Hematopoietic multipotent progenitor cell treated with erythropoietin and hydrocortisone succinate and interleukin-3 and kit ligand, for 15 days (in vitro differentiated cells): ENCODE data around the gene SLC22A17.
"Not testable (repeated sequence)": the region's sequence is repeated elsewhere in the genome, so short reads cannot be mapped to it uniquely, and the experiment has no call there.

ENCODE experiments used
- DNase-seq: peaks from one replicate; pipeline ENCODE4 v3.0.0-alpha.2; 2015; ENCODE audit warnings: low spot score

The SLC22A17 gene

GRCh38 chr14:23352506-23353432 lies at the start of gene SLC22A17:
SLC22A17 (minus strand) TSS chr14:23352887.
- DNase-seq: no peak

DNA sequence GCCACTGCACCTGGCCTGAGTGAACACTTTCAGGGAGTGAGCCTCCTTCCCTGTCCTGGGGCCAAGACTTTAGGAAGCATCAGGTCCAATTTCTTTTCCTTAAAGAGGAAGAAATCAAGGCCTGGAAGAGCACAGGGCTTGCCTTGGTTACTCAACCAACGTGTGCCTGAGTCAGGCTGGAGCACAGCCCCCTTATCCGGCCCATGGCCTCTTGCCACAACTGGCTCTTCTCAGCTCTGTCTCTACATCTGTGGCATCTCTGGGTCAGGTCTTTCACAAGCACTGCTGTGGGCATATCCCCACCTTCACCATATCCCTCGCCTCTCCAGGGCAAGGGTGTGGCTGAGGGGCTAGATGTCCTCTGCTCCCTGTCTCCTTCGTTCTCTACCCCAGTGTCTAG lies 48.6 kb upstream of the SLC22A17 start:
- DNase-seq: no peak

DNA sequence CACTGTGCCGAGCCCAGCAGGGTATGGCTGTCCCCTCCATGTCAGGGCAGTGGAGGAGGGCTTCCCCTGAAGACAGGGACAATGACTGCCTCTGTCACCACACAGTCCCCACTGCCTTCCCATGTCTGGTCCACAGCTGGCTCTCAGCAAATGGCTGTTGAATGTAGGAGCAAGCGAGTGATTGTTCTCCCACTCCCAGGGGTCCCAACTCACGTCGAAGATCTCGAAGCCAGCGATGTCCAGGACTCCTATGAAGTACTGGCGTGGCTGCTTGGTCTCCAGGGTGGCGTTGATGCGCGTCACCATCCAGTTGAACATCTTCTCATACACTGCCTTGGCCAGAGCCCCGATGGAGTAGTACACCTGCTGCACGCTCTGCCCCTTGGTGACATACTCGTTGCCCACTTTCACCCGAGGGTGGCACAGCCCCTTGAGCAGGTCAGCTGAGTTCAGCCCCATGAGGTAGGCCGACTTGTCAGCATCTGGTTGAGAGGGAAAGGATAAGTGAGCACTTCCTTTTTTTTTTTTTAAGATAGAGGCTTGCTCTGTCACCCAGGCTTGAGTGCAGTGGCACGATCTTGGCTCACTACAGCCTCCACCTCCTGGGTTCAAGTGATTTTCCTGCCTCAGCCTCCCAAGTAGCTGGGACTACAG lies 47.9 kb upstream of the SLC22A17 start:
- not testable (repeated sequence) for DNase-seq

- no peak for DNase-seq
These were observed 46.9 kb upstream of the SLC22A17 start for GRCh38 chr14:23399591-23399990.

DNA sequence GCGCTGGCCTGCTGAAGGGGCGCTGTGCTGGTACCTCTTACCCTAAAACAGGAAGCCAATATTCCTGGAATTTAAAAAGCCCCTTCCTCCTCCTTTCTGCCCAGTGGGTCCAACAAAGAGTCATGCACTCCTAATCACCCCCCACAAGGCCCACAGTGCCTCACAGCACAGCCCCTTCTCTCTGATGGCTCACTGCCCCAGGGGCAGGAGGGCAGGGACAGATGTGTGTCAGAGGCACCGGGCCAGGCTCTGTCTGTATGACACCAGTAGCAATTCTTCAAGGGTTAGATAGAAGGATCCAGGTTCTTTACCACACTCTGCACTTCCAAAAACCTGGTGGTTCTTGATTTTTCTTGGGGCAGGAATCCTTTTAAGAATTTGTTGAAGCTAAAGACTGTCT lies 46.4 kb upstream of the SLC22A17 start:
- DNase-seq: no peak

- no peak for DNase-seq
These were observed 45.7 kb upstream of the SLC22A17 start for GRCh38 chr14:23398348-23398747.

DNA sequence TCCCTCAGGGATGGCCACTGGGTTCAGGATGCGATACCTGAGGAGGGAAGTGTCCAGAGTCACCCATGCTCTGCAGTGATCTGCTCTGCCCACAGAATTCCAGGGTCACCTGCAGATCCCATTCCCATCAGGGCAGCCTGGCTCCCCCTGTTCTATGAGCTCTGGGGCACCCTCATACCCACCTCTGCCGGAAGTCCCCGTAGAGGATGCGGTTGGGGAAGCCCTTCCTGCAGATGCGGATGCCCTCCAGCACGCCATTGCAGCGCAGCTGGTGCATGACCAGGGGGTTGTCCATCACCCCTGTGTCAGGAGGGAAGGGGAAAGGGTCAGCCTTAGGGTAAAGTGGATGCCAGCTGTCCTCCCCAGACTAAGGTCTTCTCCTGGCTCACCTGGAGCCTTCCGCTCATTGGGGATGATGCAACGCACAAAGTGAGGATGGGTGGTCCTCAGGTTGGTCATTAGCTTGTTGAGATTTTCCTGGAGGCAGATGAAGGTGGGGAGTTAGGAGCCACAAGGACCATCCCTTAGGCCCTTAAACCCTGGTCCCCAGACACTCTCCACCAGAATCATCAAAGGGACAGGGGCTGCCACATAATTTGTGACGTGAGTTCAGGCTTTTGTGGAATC lies 44.2 kb upstream of the SLC22A17 start:
- DNase-seq: no peak

GRCh38 chr14:23396126-23396525 lies 43.4 kb upstream of the SLC22A17 start:
- no peak for DNase-seq

GRCh38 chr14:23392613-23393012 lies 39.9 kb upstream of the SLC22A17 start:
- DNase-seq: no peak

- DNase-seq: not testable (repeated sequence)
These were observed 37.2 kb upstream of the SLC22A17 start for GRCh38 chr14:23389871-23390270.

DNA sequence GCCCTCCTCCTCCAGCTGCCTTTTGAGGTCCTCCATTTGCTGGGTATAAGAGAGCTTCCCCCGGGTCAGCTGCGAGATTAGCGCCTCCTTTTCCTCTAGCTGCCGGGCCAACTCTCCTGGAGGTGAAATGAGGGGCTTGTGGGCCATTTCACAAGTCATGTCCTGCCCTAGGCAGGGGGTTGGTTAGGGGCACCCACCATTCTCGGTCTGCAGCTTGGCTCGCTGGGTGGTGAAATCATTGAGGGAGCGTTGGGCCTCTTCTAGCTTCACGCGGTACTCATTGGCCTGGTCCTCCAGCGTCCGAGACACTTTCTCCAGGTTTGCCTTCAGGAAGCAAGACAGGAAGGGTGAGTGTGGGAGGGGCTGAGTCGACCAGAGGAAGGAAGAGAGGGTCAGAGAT lies 36.7 kb upstream of the SLC22A17 start:
- no peak for DNase-seq

GRCh38 chr14:23388996-23389395 lies 36.3 kb upstream of the SLC22A17 start:
- no peak for DNase-seq

- no peak for DNase-seq
These were observed 35.5 kb upstream of the SLC22A17 start for GRCh38 chr14:23387916-23388882.

GRCh38 chr14:23386999-23387398 lies 34.3 kb upstream of the SLC22A17 start:
- DNase-seq: no peak

GRCh38 chr14:23386266-23386657 lies 33.6 kb upstream of the SLC22A17 start:
- not testable (repeated sequence) for DNase-seq

DNA sequence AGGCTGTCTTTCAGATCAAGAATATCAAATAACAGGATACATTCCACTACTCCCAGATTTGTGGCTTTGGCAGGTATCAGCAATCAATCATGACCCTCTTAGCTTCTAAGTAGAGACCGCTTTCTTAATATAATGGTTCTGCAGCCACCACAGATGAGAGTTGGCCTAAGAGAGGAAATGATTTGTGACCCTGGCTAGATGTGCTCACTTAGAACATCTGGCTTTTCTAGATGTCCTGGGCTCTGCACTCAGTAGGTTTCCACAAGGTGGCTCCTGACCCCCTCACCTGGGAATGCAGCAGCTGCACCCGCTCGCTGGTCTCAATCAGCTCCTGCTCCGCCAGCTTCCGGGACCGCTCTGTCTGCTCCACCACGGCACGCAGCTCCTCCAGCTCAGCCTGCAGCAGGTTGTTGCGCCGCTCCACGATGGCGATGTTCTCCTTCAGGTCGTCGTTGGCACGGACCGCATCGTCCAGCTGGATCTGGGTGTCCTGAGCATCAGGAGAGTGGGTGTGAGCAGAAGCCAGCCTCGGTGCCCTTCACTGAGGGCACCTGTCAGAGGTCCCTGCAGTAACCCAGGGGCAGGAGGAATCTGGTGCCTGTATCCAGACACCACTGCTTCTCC lies 33.1 kb upstream of the SLC22A17 start:
- no peak for DNase-seq

DNA sequence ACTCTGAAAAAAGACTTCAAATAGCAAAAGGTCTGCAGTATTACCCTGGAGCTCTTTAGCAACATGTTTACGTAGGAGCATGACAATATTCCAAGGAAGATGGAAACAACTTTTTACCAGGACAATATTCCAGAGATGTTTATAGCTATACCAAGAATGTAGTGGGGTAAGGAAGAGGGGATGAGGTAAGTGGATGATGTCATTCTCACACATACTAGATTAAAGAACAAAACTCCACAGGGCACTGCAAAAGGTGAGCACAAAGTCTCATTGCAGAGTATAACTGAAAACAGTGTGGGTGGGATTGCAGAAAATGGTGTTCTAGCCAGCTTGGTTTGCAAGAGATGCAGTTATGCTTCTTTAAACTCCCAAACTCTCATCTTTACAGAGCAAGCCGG lies 32.6 kb upstream of the SLC22A17 start:
- DNase-seq: no peak

GRCh38 chr14:23384364-23385080 lies 31.8 kb upstream of the SLC22A17 start:
- no peak for DNase-seq

GRCh38 chr14:23382731-23383440 lies 30.2 kb upstream of the SLC22A17 start:
- DNase-seq: no peak

- DNase-seq: no peak
These were observed 29.6 kb upstream of the SLC22A17 start for GRCh38 chr14:23382276-23382675.
